GM19035 (cell line): ENCODE data around the gene P2RX2.

ENCODE experiments used
- ATAC-seq: cut with Tn5 transposase; IDR thresholded peaks from one replicate; pipeline ENCODE4 v1.9.1; 2021; ENCODE audit not compliant: unreplicated experiment

Gene P2RX2

GRCh38 chr12:132619386-132620112 lies 973 bp downstream of the P2RX2 start:
- no peak for ATAC-seq

GRCh38 chr12:132620113-132620898 lies 1.7 kb downstream of the P2RX2 start:
- no peak for ATAC-seq

GRCh38 chr12:132620899-132621656 lies 2.5 kb downstream of the P2RX2 start:
- no peak for ATAC-seq

DNA sequence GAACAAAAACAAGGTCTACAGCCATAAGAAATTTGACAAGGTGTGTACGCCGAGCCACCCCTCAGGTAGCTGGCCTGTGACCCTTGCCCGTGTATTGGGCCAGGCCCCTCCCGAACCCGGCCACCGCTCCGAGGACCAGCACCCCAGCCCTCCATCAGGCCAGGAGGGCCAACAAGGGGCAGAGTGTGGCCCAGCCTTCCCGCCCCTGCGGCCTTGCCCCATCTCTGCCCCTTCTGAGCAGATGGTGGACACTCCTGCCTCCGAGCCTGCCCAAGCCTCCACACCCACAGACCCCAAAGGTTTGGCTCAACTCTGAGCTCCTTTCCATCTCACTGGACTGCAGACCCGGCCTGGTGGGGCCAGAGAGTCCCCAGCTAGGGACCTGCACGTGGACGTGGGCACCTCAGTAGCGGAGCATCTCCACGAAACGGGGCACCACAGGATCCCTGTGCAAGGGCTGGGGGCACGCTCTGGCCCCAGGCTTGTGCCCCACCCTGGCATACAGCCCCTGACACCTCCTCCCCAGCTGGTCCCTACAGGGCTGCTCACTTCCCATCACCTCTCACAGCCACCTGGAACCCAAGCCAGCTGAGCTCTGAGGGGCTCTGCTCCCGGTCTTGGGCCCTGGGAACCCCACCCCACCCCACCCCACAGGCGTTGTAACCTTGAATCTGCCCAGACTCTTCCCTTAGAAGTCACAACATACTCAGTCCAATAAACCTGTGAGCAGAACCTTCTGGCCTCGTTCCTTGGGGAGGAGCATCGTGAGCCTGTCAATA lies 3.3 kb downstream of the P2RX2 start:
- no peak for ATAC-seq

GRCh38 chr12:132622437-132623071 lies 4.0 kb downstream of the P2RX2 start:
- no peak for ATAC-seq

GRCh38 chr12:132623072-132623869 lies 4.7 kb downstream of the P2RX2 start:
- no peak for ATAC-seq

DNA sequence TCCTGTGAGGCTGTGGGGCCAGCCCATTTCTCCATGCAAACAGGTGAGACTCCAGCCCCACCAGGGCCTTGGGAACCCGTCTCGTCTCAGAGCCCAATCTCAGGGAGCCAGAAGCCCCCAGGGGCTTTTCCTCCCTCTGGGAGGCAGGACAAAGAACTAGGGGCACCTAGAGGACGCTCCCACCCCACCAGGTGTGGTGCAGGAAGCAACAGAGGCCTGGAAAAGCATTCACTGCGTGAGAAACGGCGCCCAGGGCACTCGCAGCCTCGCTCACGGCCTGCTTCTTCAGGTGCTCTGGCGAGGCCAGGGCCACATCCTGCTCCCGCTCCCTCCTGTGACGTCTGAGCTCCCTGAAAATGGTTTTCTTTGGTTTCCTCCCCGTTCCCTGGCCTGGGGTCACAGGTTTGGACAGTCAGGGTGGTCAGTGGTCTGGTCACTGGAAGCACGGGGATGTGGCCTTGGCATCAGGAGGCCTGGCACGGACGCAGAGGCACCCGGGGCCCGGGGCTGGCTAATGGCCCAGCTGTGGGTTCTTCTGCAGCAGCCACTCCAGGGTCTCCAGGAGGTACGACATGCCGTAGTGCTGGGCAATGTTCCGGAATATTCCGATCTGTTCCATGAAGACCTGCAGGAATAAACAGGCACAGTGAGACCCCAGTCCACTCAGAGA lies 5.7 kb downstream of the P2RX2 start:
- no peak for ATAC-seq

DNA sequence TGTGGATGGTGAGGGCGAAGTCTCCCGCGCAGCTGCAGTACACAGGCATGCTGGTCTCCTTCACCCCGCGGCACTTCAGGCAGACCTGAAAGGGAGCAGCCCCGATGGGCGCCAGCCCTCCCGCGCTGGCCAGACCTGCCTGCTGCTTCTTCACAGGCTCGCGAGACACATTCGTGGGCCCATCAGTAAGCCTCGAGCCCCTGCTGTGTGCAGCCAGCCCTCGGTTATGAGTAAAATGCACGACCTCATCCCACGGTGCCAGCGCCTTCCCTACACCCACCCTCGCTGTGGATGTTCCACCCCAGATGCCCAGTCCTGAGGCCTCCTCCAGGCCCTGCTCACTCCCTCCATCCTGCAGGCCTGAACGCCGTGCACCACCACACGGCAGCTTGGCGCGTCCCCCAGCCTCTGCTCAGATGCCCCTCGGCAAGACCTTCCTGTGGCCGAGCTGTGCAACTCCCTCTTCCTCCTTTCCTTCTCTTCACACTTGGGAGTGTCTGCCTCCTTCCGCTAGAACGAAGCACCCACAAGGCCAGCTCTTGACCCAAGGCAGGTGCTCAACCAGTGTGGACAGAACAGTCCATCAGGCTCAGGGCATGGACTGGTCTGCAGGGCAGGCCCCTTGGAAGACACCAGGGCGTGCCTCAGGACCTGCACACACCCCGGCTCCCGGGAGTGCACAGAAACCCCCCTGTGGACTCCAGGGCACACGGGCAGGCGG lies 6.5 kb downstream of the P2RX2 start:
- ATAC-seq, result no peak

GRCh38 chr12:132625731-132626430 lies 7.3 kb downstream of the P2RX2 start:
- ATAC-seq, result no peak

GRCh38 chr12:132629330-132629729 lies 10.8 kb downstream of the P2RX2 start:
- no peak for ATAC-seq

DNA sequence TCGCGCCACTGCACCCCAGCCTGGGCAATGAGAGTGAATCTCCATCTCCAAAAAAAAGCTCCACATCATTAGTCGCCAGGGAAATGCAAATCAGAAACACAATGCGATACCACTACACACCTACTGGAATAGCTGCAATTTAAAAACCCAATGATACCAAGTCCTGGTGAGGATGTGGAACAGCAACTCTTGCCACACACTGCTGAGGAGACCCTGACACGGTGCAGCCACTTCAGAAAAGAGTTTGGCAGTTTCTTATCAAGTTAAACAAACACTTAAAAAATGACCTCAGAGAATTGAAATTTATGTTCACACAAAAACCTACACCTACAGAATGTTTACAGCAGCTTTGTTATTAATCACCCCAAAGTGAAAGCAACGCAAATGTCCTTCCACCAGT lies 12.1 kb downstream of the P2RX2 start:
- ATAC-seq, result no peak

- no peak for ATAC-seq
Measured at GRCh38 chr12:132631666-132632065, 13.1 kb downstream of the P2RX2 start.

DNA sequence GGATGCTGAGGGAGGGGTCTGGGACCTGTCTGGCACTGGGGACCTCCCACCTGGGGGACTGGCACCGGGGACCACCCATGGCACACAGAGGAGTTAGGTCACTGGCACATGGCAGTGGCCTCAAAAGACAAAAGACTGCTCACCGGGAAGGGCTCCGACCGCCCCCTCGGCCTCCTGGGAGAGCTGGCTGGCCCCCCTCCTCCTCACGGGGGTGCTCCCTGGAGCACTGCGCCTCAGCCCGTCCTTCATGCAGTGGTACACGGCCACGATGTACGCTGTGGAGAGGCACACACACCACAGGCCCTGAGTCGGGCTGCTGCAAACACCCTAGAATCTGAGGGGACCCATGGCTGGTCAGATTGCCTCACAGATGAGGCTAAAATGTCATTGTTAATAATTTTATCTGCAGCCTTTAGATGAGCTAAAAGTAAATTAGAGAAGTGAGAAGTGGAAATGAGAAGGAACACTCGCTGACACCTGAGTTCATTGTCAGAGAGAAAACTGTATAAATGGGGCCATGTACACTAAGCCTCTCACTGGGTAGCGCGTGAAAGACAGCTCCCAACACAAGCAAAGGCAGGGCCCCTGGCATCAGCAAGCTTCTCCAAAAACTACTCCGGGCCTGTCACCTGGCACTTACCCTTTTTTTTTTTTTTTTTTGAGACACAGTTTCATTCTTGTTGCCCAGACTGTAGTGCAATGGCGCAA lies 14.1 kb downstream of the P2RX2 start:
- no peak for ATAC-seq

DNA sequence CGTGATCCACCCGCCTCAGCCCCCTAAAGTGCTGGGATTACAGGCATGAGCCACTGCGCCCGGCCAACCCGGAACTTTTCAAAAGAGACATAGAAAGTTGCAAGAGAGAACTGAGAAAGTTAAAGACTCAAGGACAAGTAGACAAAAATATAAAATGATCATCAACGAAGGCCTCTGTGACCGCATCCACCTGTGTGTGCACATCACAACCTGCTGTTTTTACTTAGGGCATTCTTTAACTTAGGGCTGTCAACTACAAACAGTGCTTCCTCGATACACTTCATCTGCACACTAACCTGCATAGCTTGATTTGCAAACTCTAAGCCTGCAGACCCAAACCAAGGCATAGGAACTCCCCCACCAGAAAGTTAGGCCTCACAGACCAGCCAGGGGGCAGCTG lies 14.8 kb downstream of the P2RX2 start:
- ATAC-seq, result no peak

DNA sequence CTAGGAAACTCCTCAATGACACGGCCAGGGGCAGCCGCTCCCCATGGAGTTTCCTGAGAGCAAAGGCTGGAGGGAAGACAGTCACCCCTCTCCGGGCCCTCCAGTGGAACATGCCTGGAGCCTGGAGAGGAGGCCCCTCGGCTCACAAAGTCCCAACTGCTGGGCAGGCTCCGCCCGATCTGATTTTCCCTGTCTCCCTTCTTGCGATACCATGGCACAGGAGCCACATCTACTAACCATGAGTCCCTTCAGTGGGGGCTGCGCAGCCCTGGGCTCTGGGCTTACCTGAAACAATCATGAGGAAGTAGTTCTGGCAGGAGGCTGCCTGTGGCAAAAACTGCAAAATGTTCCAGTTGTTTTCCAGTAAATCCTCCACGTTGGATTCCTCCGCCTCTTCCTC lies 15.3 kb downstream of the P2RX2 start:
- ATAC-seq, result no peak

GRCh38 chr12:132634411-132634990 lies 15.9 kb downstream of the P2RX2 start:
- ATAC-seq, result no peak
